GM20000 (cell line): ENCODE data around the gene UGT2A3.

Source experiments
- DNase-seq: peaks from one replicate; pipeline ENCODE4 v3.0.0; 2012; ENCODE audit warnings: low spot score
- CTCF ChIP-seq: IDR thresholded peaks from 2 replicates; pipeline ENCODE4 v1.5.1; 2012; ENCODE audit warnings: mild to moderate bottlenecking, control low read depth; ENCODE audit errors: extremely low read depth, missing control alignments

The UGT2A3 gene

DNA sequence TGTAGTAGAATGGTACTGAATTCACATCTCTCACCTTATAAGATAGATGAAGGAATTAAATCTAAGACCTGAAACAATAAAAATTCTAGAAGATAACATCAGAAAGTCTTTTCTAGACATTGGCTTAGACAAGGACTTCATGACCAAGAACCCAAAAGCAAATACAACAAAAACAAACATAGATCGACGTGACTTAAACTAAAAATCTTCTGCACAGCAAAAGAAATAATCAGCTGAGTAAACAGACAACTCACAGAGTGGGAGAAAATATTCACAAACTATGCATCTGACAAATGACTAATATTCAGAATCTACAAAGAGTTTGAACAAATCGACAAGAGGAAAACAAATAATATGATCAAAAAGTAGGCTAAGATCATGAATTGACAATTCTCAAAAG is 38.8 kb downstream of the UGT2A3 start:
- no peak for TF ChIP-seq CTCF
- DNase-seq = no peak

GRCh38 chr4:68909385-68909784 is 42.2 kb downstream of the UGT2A3 start:
- DNase-seq = no peak
- TF ChIP-seq CTCF = no peak

DNA sequence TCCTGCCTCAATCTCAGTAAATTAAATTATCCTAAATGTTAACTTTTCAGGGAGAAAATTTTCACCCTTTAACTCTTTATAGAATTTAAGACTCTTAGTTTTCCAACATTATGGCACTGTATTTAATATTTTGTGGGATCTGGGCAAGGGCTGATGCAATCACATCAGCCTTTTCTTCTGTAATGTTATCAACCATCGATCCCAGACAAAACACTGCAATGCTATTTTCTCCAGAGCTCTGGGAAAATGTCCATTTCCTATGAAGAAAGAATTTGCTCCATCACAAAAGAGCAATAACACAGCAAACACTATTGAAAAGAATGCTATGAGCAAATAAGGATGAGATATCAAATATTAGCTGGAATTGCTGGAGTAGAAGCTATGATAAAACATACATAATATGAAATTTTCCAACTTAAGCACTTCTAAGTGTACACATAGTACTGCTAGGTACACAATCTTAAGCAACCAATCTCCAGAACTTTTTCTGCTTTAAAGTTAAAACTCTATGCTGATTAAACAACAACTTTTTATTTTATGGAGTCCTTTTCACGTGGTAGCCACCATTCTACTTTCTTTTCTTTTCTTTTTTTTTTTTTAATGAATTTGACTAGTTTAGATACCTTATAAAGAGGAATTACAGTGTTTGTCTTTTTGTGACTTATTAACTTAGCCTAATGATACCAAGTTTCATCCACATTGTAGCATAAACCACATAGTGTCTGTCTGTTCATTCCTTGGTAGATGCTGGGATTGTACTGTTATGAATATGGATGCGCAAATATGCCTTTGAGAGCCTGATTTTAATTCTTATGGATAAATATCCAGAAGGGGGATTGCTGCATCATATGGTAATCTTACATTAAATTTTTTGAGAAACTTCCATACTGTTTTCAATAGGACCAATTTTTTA is 43.6 kb downstream of the UGT2A3 start:
- TF ChIP-seq CTCF = no peak
- no peak for DNase-seq

GRCh38 chr4:68907245-68907644 is 44.4 kb downstream of the UGT2A3 start:
- DNase-seq = no peak
- TF ChIP-seq CTCF = no peak

DNA sequence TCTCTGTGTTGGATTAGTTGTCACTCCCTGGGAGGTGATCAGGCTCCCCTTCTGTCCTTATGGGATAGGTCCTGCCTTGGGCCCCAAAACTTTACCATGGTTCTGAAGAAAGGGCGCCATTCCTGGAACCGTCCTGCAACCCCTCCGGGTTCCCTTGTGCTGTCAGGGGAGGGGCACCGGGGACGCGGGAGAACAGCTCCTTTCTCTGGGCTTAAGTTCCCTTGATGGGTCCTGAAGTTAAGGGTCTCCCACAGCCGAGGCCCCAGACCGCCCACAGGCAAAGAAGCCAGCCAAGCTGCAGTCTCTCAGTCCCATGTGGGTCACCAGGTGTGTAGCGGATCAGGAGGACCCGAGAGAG is 44.8 kb downstream of the UGT2A3 start:
- no peak for TF ChIP-seq CTCF
- no peak for DNase-seq

DNA sequence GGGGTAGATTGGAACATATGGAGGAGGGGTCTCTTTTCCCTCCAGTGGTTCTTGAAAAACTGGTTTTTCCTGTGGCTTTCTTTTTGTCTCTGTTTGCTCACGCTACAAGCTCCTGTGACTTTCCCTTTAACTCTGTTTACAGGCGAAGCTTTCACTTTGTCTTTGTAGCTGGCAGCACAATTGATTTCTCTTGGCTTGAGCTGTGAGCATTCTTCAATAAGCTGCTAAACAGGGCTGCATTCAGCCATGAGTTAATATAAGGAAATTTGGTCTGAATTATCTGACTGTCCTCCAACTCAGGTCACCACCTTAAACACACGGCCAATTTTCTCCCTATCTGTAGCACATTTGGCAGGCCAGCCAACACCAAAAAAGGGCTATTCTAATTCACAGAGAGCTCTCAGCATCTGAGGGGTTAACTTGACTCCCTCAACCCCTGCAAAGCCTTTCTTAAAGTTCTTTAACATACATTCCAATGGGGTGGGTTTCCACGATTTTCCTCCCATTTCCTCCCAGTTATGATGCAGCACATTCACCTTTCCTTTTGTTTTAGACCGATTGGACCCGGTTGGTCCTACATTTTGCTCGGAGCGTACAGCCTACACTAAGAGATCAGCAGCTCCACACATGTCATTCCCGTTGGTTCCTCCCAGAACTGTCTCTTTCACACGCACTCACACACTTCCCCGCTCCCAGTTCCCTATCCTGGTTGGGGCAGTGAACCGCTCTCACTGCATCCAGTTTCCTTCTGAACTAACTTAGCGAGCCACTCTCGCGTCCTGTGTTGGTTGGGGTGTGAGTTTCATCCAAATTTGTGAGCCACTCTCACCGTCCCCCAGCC is 45.4 kb downstream of the UGT2A3 start:
- TF ChIP-seq CTCF = no peak
- no peak for DNase-seq

DNA sequence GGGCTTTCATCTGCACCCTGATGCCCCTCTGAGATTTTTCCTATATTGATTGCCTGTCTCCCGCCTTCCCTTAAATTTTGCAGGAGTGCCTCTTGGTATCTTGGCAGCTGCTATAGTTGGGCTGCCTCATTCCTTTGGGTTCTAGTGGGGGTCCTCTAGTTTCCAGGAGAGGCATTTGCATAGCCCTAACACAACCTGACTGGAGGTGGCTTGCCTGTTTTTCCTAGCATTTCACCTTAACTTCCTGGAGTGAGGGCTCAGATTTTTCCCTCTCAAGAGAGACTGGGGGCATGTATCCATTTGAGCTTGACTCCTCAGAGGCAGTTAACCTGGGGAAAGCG is 46.0 kb downstream of the UGT2A3 start:
- no peak for DNase-seq
- no peak for TF ChIP-seq CTCF
